GM23338 (cell line): ENCODE measurements around the gene CSTPP1.

Experiments
- CREB1 ChIP-seq: fragments of 250-450 bp; sonication (Bioruptor Pico); IDR thresholded peaks from 2 replicates; pipeline ENCODE4 v1.5.0; 2020; ENCODE audit warnings: low read depth, mild to moderate bottlenecking, moderate library complexity
- EZH2 ChIP-seq: fragments of 200-600 bp; sonication (generic); IDR thresholded peaks from one replicate; pipeline ENCODE4 v1.8.0; 2017; ENCODE audit warnings: antibody characterized with exemption, mild to moderate bottlenecking, low read depth; ENCODE audit not compliant: unreplicated experiment
- EZH2phosphoT487 ChIP-seq: fragments of 200-600 bp; sonication (generic); IDR thresholded peaks from one replicate; pipeline ENCODE4 v1.8.1; 2018; ENCODE audit warnings: antibody characterized with exemption; ENCODE audit not compliant: unreplicated experiment
- POLR2AphosphoS5 ChIP-seq: IDR thresholded peaks from 2 replicates; pipeline ENCODE4 v1.6.1; 2016; ENCODE audit warnings: antibody characterized with exemption, low read depth
- TF ChIP-seq, protein P1 (sequence below), 2 experiments: fragments of 200-600 bp in 1 of 2; sonication (generic) in 1 of 2; conservative IDR thresholded peaks; 2 replicates each; pipeline versions ENCODE4 v1.5.1 to v1.6.1; 2016 to 2017; ENCODE audit warnings: antibody characterized with exemption in 2 of 2, low read depth in 2 of 2, mild to moderate bottlenecking in 2 of 2, moderate library complexity in 1 of 2

DNA sequence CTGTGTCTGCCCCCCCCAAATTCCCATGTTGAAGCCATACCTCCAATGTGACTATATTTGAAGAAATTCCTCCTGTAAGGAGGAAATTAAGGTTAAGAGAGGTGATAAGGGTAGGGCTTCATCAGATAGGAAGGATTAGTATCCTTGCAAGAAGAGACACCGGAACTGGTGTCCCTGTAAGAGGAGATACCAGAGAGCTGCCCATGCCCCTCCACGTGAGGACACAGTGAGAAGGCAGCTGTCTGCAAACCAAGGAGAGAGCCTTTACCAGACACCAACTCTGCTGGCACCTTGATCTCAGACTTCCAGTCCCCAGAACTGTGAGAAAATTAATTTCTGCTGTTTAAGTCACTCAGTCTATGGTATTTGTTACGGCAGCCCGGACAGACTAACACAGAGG, 130.8 kb downstream of the CSTPP1 start:
- TF ChIP-seq EZH2 (no peak), EZH2phosphoT487 (no peak), CREB1 (CRISPR knock-in tag) (no peak), POLR2AphosphoS5 (no peak)
- TF ChIP-seq, protein P1, sequence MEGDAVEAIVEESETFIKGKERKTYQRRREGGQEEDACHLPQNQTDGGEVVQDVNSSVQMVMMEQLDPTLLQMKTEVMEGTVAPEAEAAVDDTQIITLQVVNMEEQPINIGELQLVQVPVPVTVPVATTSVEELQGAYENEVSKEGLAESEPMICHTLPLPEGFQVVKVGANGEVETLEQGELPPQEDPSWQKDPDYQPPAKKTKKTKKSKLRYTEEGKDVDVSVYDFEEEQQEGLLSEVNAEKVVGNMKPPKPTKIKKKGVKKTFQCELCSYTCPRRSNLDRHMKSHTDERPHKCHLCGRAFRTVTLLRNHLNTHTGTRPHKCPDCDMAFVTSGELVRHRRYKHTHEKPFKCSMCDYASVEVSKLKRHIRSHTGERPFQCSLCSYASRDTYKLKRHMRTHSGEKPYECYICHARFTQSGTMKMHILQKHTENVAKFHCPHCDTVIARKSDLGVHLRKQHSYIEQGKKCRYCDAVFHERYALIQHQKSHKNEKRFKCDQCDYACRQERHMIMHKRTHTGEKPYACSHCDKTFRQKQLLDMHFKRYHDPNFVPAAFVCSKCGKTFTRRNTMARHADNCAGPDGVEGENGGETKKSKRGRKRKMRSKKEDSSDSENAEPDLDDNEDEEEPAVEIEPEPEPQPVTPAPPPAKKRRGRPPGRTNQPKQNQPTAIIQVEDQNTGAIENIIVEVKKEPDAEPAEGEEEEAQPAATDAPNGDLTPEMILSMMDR (conservative IDR thresholded peaks at IDR 0.05; ENCODE audit: low read depth in 2 of 2): no peak
